Parathyroid adenoma (tissue), 2 donors: ENCODE results near the gene NFIB.

ENCODE experiments used
- H2AFZ ChIP-seq: fragments of 300-600 bp; sonication (generic); one replicate; pipeline ENCODE4 v1.7.0; 2017; ENCODE audit warnings: antibody characterized with exemption, mild to moderate bottlenecking
- H3K27ac ChIP-seq: fragments of 300-600 bp; sonication (generic); one replicate; pipeline ENCODE4 v1.7.0; 2017
- H3K27me3 ChIP-seq: fragments of 300-600 bp; sonication (generic); one replicate; pipeline ENCODE4 v1.7.0; 2017; ENCODE audit warnings: low read length; ENCODE audit not compliant: control insufficient read depth, insufficient read depth
- H3K36me3 ChIP-seq: fragments of 300-600 bp; sonication (generic); one replicate; pipeline ENCODE4 v1.7.0; 2017; ENCODE audit warnings: low read length; ENCODE audit not compliant: control insufficient read depth, insufficient read depth
- H3K4me1 ChIP-seq: fragments of 300-600 bp; sonication (generic); one replicate; pipeline ENCODE4 v1.7.0; 2017; ENCODE audit warnings: control low read depth
- H3K4me2 ChIP-seq: fragments of 300-600 bp; sonication (generic); one replicate; pipeline ENCODE4 v1.7.0; 2017; ENCODE audit warnings: low read length
- H3K4me3 ChIP-seq: fragments of 300-600 bp; sonication (generic); one replicate; pipeline ENCODE4 v1.7.0; 2017; ENCODE audit warnings: low read depth, low read length
- H3K79me2 ChIP-seq: fragments of 300-600 bp; sonication (generic); one replicate; pipeline ENCODE4 v1.7.0; 2017; ENCODE audit warnings: control low read depth
- H3K9ac ChIP-seq: fragments of 300-600 bp; sonication (generic); one replicate; pipeline ENCODE4 v1.7.0; 2017; ENCODE audit warnings: mild to moderate bottlenecking
- H3K9me3 ChIP-seq: fragments of 300-600 bp; sonication (generic); one replicate; pipeline ENCODE4 v1.7.0; 2017; ENCODE audit warnings: low read length; ENCODE audit not compliant: control insufficient read depth
- CTCF ChIP-seq: fragments of 300-600 bp; sonication (generic); IDR thresholded peaks from one replicate; pipeline ENCODE4 v1.7.0; 2017; ENCODE audit warnings: antibody characterized with exemption, mild to moderate bottlenecking
- donor health status: primary hyperparathyroidism.

NFIB gene

DNA sequence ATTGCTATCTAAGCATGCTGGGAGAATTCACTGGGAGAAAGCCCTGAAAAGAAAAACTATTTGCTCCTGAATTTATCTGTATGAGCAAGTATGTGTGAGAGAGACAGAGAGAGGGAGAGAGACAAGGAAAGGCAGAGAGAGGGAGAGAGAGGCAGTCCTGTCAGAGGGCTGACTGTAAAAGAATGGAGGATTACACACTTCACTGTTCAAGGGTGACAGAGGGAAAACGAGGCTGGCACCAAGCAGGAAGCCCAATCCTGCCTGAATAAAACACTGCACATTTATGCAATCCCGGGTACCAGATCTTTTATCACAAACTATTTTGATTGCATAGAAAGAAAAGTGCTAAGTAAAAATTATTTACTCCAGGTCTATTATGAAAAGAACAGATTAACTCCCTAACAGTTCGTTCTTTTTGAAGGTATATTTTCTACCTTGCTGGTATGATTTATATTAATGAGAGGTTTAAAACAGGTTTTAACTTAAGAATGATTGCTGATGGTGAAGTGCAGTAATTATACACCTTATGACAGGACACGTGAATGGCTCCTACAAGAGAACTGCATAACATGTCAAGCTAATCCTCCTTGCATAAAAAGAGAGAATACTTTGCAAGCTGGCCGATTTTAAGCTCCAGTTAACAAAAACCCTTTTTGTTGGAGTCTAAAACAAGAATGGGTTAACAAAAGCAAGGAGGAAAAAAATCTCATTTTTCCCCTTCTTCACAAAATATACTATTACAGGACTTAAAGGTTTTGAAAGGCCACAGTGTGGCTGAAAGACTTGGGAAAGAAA, 82.5 kb downstream of the NFIB start:
- H3K4me3 ChIP-seq: no peak overlapping the region
- H3K36me3 ChIP-seq: no peaks in the 10 kb centered on the region
- no peak overlapping the region for H3K9ac ChIP-seq
- H3K4me1 ChIP-seq: no peaks in the 10 kb centered on the region
- no peaks in the 10 kb centered on the region for H3K9me3 ChIP-seq
- H3K27me3 ChIP-seq: no peaks in the 10 kb centered on the region
- no peak overlapping the region for H3K27ac ChIP-seq
- H2AFZ ChIP-seq: no peak overlapping the region
- TF ChIP-seq CTCF: no peak
- H3K4me2 ChIP-seq: no peak overlapping the region
- H3K79me2 ChIP-seq: no peaks in the 10 kb centered on the region

GRCh38 chr9:14228602-14229001, 85.3 kb downstream of the NFIB start:
- Histone ChIP-seq H3K4me2 (no peak overlapping the region), H3K36me3 (no peaks in the 10 kb centered on the region), H2AFZ (no peak overlapping the region), H3K9ac (no peak overlapping the region), H3K4me1 (no peaks in the 10 kb centered on the region), H3K27me3 (no peaks in the 10 kb centered on the region), H3K9me3 (no peaks in the 10 kb centered on the region), H3K79me2 (no peaks in the 10 kb centered on the region), H3K27ac (no peak overlapping the region), H3K4me3 (no peak overlapping the region)
- no peak for TF ChIP-seq CTCF

DNA sequence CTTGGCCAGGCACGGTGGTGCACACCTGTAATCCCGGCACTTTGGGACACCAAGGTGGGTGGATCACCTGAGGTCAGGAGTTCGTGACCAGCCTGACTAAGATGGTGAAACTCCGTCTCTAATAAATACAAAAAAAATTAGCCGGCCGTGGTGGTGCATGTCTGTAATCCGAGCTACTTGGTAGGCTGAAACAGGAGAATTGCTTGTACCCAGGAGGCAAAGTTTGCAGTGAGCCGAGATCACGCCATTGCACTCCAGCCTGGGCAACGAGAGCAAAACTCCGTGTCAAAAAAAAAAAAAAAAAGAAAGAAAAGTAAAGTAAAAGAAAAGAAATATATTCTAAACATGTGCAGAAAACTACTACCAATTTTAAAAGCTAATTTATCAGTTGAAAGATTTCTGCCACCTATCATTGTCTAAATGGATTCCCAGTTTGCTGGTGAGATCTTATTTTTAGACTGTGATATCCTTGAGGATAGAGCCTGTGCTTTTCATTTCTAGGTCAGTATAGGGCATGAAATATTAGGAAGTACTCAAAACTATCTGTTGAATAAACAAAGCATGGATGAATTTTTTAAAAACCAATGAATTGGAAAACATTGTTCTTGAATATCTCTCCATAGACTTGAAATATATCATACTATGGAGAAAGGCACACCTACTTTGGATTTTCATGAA, 86.9 kb downstream of the NFIB start:
- Histone ChIP-seq H3K4me1 (no peaks in the 10 kb centered on the region), H3K9ac (no peak overlapping the region), H3K79me2 (no peaks in the 10 kb centered on the region), H2AFZ (no peak overlapping the region), H3K9me3 (no peaks in the 10 kb centered on the region), H3K4me3 (no peak overlapping the region), H3K27me3 (no peaks in the 10 kb centered on the region), H3K36me3 (no peaks in the 10 kb centered on the region), H3K27ac (no peak overlapping the region), H3K4me2 (no peak overlapping the region)
- no peak for TF ChIP-seq CTCF

GRCh38 chr9:14223081-14223480, 90.9 kb downstream of the NFIB start:
- Histone ChIP-seq H3K79me2 (no peaks in the 10 kb centered on the region), H3K36me3 (no peaks in the 10 kb centered on the region), H3K4me3 (no peak overlapping the region), H3K4me2 (no peak overlapping the region), H3K27ac (no peak overlapping the region), H3K9me3 (no peaks in the 10 kb centered on the region), H3K4me1 (no peaks in the 10 kb centered on the region), H3K9ac (no peak overlapping the region), H2AFZ (no peak overlapping the region), H3K27me3 (no peaks in the 10 kb centered on the region)
- no peak for TF ChIP-seq CTCF
